TTC549 (cell line): ENCODE results near the gene ZNF136.

Experiments used
- FAIRE-seq: peaks from 2 replicates; lab custom pipeline; 2012; peaks lifted over from hg19 to GRCh38; lab: Jason Lieb, UNC

The ZNF136 gene

GRCh38 chr19:12194827-12195731 is 32.2 kb downstream of the ZNF136 start:
- no peak for FAIRE-seq

- no peak for FAIRE-seq
Observed at GRCh38 chr19:12198136-12198535, 35.2 kb downstream of the ZNF136 start.

- no peak for FAIRE-seq
Observed at GRCh38 chr19:12199757-12200419, 37.0 kb downstream of the ZNF136 start.

- FAIRE-seq, result no peak
Observed at GRCh38 chr19:12202250-12202649, 39.4 kb downstream of the ZNF136 start.

- no peak for FAIRE-seq
Observed at GRCh38 chr19:12205296-12205695, 42.4 kb downstream of the ZNF136 start.

GRCh38 chr19:12208221-12208620 is 45.3 kb downstream of the ZNF136 start:
- no peak for FAIRE-seq

GRCh38 chr19:12217332-12217731 is 54.4 kb downstream of the ZNF136 start:
- FAIRE-seq, result no peak

GRCh38 chr19:12222980-12223630 is 60.2 kb downstream of the ZNF136 start:
- FAIRE-seq, result no peak

GRCh38 chr19:12224676-12225075 is 61.8 kb downstream of the ZNF136 start:
- no peak for FAIRE-seq

GRCh38 chr19:12229990-12230389 is 67.1 kb downstream of the ZNF136 start:
- FAIRE-seq, result no peak

GRCh38 chr19:12230751-12231733 is 68.1 kb downstream of the ZNF136 start:
- FAIRE-seq, result no peak

- no peak for FAIRE-seq
Observed at GRCh38 chr19:12232961-12233360, 70.1 kb downstream of the ZNF136 start.

GRCh38 chr19:12237143-12237839 is 74.4 kb downstream of the ZNF136 start:
- no peak for FAIRE-seq
